ENCODE data around the gene SSU72. TPM values are rescaled to one million over a fixed set of nuclear protein-coding genes. Genes with fewer than 3 reads are reported as not detected.
A peak's percentile ranks its signal among the peaks of the same experiment; 100 is the strongest.

The SSU72 gene
- total RNA-seq, 4 donors from 2014 or later, result 95.7 to 130 (median 107) TPM

DNA sequence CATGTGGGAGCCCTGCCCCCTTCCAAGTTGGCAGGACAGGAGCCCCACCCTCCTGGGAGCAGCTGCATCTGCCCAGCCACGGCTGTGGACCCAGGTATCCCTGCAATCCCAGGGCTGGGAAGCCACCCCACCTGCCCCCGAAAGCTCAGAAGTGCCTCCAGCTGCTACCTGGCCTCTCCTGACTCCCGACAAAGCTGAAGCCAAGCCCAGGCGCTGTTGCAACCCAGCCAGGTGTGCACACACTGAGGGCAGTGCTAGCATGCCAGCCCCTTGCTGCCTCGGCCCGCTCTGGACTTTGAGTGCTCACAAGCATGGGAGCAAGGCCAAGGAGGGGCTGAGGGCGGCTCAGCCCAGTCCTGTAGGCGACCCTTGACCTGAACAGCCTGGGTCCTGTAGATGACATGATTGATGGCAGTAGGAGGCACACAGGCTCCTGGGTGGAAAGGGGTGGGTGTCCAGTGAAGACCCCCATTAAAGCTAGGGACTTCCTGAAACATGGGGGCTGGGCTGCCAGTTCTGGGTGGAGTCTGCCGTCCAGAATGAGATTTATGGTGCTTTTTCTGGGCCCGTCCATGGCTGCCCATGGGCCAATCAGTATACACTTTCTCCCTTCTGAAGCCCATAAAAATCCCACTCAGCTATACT lies 2.8 kb upstream of the SSU72 start:
- ATAC-seq (ENCODE audit: low FRiP score) (no peak), DNase-seq (ENCODE audit: low spot score) (no peak)
- TF ChIP-seq CTCF (IDR thresholded peaks at IDR 0.05), result no peak

GRCh38 chr1:1573843-1574720 lies 581 bp downstream of the SSU72 start:
- no peak for TF ChIP-seq CTCF (IDR thresholded peaks at IDR 0.05)
- no peak for DNase-seq (ENCODE audit: low spot score)

GRCh38 chr1:1569341-1569740 lies 5.3 kb downstream of the SSU72 start:
- DNase-seq (ENCODE audit: low spot score) (no peak), ATAC-seq (ENCODE audit: low FRiP score) (no peak)
- TF ChIP-seq CTCF (IDR thresholded peaks at IDR 0.05), result no peak

More at GRCh38 chr1:1573843-1574720, 581 bp downstream of the SSU72 start:
- ATAC-seq (ENCODE audit: low FRiP score), result peak; percentile 79

GRCh38 chr1:1567891-1568291 lies 6.8 kb downstream of the SSU72 start:
- no peak for ATAC-seq (ENCODE audit: low FRiP score)
- no peak for TF ChIP-seq CTCF (IDR thresholded peaks at IDR 0.05)
- DNase-seq (ENCODE audit: low spot score), result no peak

DNA sequence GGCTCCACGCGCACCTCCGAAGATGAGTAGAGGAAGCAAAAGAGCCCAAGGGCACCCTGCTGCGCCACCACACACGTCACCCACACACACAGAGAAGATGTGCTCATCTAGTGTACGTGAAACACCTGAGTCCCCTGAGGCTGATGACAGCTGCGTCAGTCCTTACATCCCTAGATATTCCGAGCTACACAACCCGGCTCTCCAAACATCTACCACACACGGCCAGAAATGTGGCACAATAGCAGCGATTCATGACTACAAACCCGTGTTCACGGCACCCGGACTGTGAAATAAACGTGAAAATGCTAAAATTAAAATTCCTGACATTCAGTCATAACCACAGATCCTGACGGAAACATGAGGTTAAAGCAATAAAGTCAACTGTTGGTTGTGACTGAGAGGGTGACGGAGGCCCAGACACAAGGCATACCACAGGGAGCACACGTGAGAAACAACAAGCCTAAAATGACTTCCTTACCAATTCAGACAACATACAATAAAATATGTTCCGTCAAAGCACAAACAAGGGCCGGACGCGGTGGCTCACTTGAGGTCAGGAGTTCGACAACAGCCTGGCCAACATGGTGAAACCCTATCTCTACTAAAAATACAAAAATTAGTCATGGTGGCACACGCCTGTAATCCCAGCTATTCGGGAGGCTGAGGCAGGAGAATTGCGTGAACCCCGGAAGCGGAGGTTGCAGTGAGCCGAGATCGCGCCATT lies 7.3 kb downstream of the SSU72 start:
- DNase-seq (ENCODE audit: low spot score), result no peak
- no peak for ATAC-seq (ENCODE audit: low FRiP score)
- TF ChIP-seq CTCF (IDR thresholded peaks at IDR 0.05), result no peak

DNA sequence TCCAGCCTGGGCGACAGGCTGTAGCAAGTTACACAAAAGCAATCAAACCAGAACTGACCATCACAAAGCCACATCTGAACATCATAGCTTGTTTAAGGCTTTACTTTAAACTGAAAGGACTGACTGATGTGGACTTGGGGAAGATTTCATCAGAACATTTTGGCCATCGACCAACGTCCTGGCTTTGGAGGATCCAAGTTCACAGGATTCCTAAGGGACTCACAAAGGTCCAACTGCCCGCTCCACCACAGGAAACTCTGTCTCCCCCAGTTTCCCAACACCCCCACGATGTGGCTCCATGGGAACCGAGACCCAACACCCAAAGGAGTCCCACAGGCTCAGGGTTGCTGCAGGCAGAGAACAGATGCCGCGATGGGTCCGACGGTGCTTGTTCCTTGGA lies 9.3 kb downstream of the SSU72 start:
- no peak for ATAC-seq (ENCODE audit: low FRiP score)
- TF ChIP-seq CTCF (IDR thresholded peaks at IDR 0.05), result no peak
- DNase-seq (ENCODE audit: low spot score), result no peak

All from omental fat pad (tissue), 4 donors.